ACC112 (cell line): Measurements from ENCODE around the gene GCN1.
"Not testable (repeated sequence)": the region's sequence is repeated elsewhere in the genome, so short reads cannot be mapped to it uniquely, and the experiment has no call there.

ENCODE experiments used
- H2AFZ ChIP-seq: fragments of 200-600 bp; sonication (generic); one replicate; pipeline ENCODE4 v1.6.0; 2017; ENCODE audit warnings: antibody characterized with exemption, low read length; ENCODE audit not compliant: unreplicated experiment
- H3K27ac ChIP-seq: fragments of 200-600 bp; sonication (generic); 2 replicates; pipeline ENCODE4 v1.5.1; 2014; ENCODE audit warnings: low read depth, mild to moderate bottlenecking, antibody characterized with exemption, low read length, moderate library complexity
- H3K27me3 ChIP-seq: fragments of 200-600 bp; sonication (generic); 2 replicates; pipeline ENCODE4 v1.6.1; 2014; ENCODE audit warnings: mild to moderate bottlenecking, antibody characterized with exemption, low read length, moderate library complexity, mixed read lengths; ENCODE audit not compliant: insufficient read depth
- H3K36me3 ChIP-seq: fragments of 200-600 bp; sonication (generic); 2 replicates; pipeline ENCODE4 v1.6.1; 2016; ENCODE audit warnings: mild to moderate bottlenecking, antibody characterized with exemption, low read length, moderate library complexity, mixed read lengths; ENCODE audit not compliant: insufficient read depth
- H3K4me1 ChIP-seq: fragments of 200-600 bp; sonication (generic); one replicate; pipeline ENCODE4 v1.6.1; 2016; ENCODE audit warnings: low read length, mixed read lengths; ENCODE audit not compliant: insufficient read depth, unreplicated experiment, control insufficient read depth
- H3K4me3 ChIP-seq: fragments of 200-600 bp; sonication (generic); 2 replicates; pipeline ENCODE4 v1.5.1; 2014; ENCODE audit warnings: mild to moderate bottlenecking, low read depth, low read length
- H3K79me2 ChIP-seq: fragments of 200-600 bp; sonication (generic); one replicate; pipeline ENCODE4 v1.6.0; 2016; ENCODE audit warnings: low read length; ENCODE audit not compliant: control insufficient read depth, unreplicated experiment, insufficient read depth

Gene GCN1

DNA sequence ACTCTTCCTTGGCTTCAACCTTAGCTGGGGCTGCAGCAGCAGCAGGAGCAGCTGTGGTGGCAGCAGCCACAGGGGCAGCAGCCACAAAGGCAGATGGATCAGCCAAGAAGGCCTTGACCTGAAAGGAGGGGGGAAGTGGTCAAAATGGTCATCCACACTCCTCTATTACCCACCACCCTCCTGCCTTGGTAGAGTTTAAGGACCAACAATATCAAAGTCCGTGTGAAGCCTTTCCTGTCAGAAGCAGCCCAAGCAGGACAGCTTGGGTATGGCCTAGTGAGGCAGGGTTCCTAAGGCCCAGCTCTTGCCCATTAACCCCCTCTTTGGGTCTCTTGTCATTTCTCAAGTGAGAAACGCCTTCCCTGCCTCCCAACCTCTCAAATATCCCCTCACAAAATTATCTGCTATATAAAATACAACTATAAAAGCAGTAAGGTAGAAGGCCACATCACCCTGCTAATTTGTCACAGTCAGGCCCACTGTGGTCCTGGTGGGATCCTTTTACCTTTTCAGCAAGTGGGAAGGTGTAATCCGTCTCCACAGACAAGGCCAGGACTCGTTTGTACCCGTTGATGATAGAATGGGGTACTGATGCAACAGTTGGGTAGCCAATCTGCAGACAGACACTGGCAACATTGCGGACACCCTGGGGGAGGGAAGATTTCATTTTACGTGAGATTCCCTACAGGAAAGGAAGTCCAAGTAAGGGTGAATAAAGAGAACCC is 2.5 kb upstream of the GCN1 start:
- H3K36me3 ChIP-seq, result peaks cover 28% of the 10 kb centered on the region
- H3K4me3 ChIP-seq, result peak overlapping the region; percentile 94; the same call in 1 of the 2 replicates
- H3K79me2 ChIP-seq, result peaks cover 77% of the 10 kb centered on the region
- peaks cover 46% of the 10 kb centered on the region for H3K4me1 ChIP-seq
- H2AFZ ChIP-seq, H3K27me3 ChIP-seq: not testable (repeated sequence)
- H3K27ac ChIP-seq, result peak overlapping the region; percentile 91

DNA sequence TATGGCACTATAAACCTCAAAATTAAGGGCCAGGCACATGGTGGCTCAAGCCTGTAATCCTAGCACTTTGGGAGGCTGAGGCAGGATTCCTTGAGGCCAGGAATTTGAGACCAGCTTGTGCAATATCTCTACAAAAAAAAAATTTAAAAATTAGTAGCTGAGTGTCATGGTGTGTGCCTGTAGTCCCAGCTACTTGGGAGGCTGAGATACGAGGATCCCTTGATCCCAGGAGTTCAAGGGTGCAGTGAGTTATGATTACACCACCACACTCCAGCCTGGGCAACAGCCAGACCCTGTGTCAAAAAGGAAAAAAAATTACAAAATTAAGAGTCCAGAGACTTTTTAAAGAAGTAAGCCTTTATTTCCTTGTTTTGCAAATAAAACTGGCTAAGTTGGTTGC is 1.8 kb upstream of the GCN1 start:
- H3K4me3 ChIP-seq, result no peak overlapping the region; the same call in 1 of the 2 replicates
- peak overlapping the region; percentile 91 for H3K27ac ChIP-seq
- H3K4me1 ChIP-seq, result peaks cover 46% of the 10 kb centered on the region
- peaks cover 28% of the 10 kb centered on the region for H3K36me3 ChIP-seq
- H2AFZ ChIP-seq, result no peak overlapping the region
- H3K79me2 ChIP-seq, result peaks cover 83% of the 10 kb centered on the region
- H3K27me3 ChIP-seq, result no peaks in the 10 kb centered on the region

DNA sequence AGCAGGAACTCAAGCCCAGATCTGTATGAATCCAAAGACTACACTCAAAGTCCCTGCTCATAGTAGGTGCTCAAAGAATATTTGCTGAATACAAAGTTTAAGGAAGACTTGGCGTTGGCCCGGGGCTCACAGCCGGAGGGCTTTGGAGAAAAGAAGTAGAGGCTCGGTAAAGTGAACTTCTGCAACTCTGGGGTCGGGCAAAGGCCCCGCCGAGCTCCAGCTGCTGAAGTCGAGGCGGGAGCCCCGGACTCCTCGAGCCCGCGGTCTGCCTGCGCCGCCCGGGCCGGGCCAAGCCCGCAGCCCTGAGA is 335 bp downstream of the GCN1 start:
- Histone ChIP-seq H3K4me3 (peak overlapping the region; percentile 86), H3K27ac (peak overlapping the region; percentile 91), H3K27me3 (no peaks in the 10 kb centered on the region), H3K36me3 (peaks cover 25% of the 10 kb centered on the region), H3K79me2 (peaks cover 85% of the 10 kb centered on the region), H3K4me1 (peaks cover 43% of the 10 kb centered on the region), H2AFZ (peak overlapping the region; percentile 68)

DNA sequence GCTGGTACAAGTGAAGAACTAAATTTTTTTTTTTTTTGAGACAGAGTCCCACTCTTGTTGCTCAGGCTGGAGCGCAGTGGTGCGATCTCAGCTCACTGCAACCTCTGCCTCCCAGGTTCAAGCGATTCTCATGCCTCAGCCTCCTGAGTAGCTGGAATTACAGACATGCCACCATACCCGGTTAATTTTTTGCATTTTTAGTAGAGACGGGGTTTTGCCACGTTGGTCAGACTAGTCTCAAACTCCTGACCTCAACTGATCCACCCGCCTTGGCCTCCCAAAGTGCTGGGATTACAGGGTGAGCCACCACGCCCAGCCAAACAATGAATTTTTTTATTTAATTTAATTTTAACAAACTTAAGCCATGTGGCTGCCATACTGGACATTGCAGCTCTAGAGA is 1.2 kb downstream of the GCN1 start:
- H3K4me1 ChIP-seq, result peaks cover 34% of the 10 kb centered on the region
- peaks cover 79% of the 10 kb centered on the region for H3K79me2 ChIP-seq
- H3K36me3 ChIP-seq, result peaks cover 16% of the 10 kb centered on the region
- not testable (repeated sequence) for H2AFZ ChIP-seq, H3K27ac ChIP-seq, H3K27me3 ChIP-seq
- peak overlapping the region; percentile 86 for H3K4me3 ChIP-seq

DNA sequence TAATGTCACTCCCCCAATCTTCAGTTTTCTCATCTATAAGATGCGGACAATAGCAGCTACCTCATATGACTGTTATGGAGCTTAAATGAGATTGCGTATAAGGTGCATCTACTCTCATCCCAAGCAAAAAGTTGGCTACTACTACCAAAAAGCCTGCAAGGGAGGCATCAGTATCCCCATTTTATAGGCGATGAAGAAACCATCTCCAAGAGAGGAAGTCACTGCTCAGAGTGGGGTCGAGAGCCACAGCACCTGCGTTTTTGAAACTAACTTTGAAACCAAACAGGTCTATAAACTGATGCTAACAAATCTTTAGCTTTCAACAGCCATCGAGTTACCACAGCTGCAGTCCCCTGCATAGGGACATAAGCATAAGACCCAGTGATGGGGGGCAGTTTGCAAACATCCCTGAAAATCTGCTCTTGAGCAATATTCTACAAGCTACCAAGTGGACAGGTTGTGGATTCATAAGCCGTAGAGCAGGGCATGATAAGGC is 3.5 kb downstream of the GCN1 start:
- Histone ChIP-seq H3K4me3 (no peak overlapping the region), H3K79me2 (peaks cover 79% of the 10 kb centered on the region), H3K27me3 (no peaks in the 10 kb centered on the region), H2AFZ (no peak overlapping the region), H3K36me3 (peaks cover 9% of the 10 kb centered on the region), H3K4me1 (peaks cover 15% of the 10 kb centered on the region), H3K27ac (no peak overlapping the region)

DNA sequence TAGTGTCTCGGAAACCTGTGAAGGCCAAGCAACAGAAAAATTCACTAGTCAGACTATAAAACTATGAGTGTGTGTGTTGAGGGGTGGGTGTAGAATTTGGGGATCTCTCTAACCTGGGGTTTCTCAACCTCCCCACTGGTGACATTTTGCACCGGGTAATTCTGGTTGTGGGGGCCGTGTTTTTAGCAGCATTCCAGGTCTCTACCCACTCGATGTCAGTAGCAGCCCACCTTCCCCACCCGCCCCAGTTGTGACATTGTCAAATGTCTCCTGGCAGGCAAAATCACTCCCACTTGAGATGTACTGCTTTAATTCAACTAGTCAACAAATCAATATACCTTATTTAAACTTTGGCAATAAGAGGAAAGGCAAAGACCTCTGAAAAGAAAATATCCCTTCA is 4.1 kb downstream of the GCN1 start:
- no peak overlapping the region for H3K4me3 ChIP-seq
- H3K79me2 ChIP-seq, result peaks cover 74% of the 10 kb centered on the region
- peaks cover 8% of the 10 kb centered on the region for H3K4me1 ChIP-seq
- no peak overlapping the region for H2AFZ ChIP-seq
- peaks cover 6% of the 10 kb centered on the region for H3K36me3 ChIP-seq
- H3K27ac ChIP-seq, result no peak overlapping the region
- H3K27me3 ChIP-seq, result no peaks in the 10 kb centered on the region

DNA sequence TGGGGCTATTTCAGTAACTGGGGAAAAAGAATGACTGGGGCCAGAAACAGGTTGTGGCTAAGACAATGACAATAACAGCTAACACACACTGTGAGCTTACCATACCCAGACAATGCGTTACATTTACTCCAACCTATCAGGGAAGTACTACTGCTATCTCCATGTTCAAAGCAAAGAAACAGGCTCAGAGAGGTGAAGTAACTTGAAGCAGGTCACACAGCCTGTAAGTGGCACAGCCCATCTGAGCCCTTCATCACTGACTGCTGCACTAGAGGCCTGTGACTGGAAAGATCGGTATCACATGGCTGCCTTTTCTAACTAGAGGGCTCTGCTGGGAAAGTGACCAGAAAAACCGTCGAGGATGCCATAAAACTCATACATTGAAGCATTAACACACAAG is 7.9 kb downstream of the GCN1 start:
- Histone ChIP-seq H3K27ac (no peak overlapping the region), H2AFZ (no peak overlapping the region), H3K4me1 (peaks cover 32% of the 10 kb centered on the region), H3K27me3 (no peaks in the 10 kb centered on the region), H3K4me3 (no peak overlapping the region), H3K36me3 (peaks cover 19% of the 10 kb centered on the region), H3K79me2 (peaks cover 54% of the 10 kb centered on the region)

DNA sequence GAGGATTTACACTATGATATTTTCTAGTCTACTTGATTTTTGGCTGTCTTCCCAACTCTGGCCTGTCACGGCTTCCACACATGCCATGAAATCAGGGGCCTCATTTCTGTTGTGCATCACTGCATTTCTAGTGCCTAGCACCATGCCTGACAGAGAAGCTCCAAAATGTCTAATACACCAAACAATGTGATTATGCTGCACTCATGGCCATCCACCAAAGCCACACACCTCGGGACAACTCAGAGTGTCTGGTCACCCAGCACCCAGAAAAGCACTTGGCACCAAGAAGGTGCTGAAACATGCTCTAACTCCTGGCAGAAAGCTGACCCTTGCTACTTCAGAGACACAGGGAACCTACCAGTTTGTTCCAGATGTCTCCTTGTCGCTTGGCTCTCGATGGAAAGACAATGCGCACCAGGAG is 11.3 kb downstream of the GCN1 start:
- H2AFZ ChIP-seq, result no peak overlapping the region
- peaks cover 32% of the 10 kb centered on the region for H3K4me1 ChIP-seq
- peaks cover 42% of the 10 kb centered on the region for H3K79me2 ChIP-seq
- peak overlapping the region; percentile 69 for H3K27ac ChIP-seq
- no peaks in the 10 kb centered on the region for H3K27me3 ChIP-seq
- peaks cover 27% of the 10 kb centered on the region; the same call in 1 of the 2 replicates for H3K36me3 ChIP-seq
- H3K4me3 ChIP-seq, result no peak overlapping the region

DNA sequence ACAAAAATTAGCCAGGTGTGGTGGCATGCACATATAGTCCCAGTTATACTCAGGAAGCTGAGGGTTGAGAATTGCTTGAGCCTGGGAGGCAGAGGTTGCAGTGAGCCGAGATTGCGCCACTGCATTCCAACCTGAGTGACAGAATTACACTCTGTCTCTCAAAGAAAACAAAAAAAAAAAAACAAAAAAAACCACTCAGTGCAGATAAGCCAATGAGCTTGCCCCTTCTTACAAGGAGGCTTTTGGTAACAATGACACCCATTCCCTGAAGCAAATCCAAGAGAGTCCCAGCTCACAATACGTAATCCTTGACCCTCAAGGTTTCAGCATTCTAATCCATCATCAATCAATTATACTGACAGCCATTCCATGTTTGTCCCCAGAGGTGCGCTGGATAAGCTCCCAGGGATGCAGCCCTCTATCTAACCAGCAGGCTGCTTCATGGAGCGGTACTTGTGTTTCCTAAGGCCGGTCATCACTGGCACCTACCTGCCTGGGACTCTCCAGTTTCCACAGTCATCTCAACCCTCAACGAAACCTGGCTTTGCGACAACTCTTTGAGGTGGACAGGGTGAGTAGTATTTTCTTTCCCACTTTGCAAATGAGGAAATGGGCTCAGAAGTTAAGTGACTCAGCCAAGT is 12.4 kb downstream of the GCN1 start:
- H3K36me3 ChIP-seq, result peaks cover 36% of the 10 kb centered on the region
- peak overlapping the region; percentile 69 for H3K27ac ChIP-seq
- no peak overlapping the region for H3K4me3 ChIP-seq

DNA sequence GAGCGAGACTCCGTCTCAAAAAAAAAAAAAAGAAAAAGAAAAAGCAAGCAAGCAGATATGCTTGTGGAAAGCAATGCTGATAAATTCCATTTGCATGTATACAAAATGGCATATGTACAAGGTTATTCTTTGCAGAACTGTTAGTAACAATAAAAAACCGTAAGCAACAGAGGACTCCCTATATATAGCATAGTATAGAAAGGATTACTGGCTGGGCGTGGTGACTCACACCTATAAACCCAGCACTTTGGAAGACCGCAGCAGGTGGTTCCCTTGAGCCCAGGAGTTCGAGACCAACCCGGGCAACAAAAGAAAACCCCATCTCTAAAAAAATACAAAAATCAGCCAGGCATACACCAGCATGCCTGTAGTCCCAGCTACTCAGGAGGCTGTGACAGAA is 13.5 kb downstream of the GCN1 start:
- Histone ChIP-seq H3K27me3 (no peaks in the 10 kb centered on the region), H3K36me3 (peaks cover 44% of the 10 kb centered on the region), H3K27ac (no peak overlapping the region), H3K79me2 (peaks cover 32% of the 10 kb centered on the region), H3K4me1 (peaks cover 32% of the 10 kb centered on the region), H2AFZ (no peak overlapping the region), H3K4me3 (no peak overlapping the region)

More for the DNA sequence above, 12.4 kb downstream of the GCN1 start:
- no peak overlapping the region for H2AFZ ChIP-seq
- no peaks in the 10 kb centered on the region for H3K27me3 ChIP-seq
- H3K4me1 ChIP-seq, result peaks cover 32% of the 10 kb centered on the region
- H3K79me2 ChIP-seq, result peaks cover 37% of the 10 kb centered on the region

DNA sequence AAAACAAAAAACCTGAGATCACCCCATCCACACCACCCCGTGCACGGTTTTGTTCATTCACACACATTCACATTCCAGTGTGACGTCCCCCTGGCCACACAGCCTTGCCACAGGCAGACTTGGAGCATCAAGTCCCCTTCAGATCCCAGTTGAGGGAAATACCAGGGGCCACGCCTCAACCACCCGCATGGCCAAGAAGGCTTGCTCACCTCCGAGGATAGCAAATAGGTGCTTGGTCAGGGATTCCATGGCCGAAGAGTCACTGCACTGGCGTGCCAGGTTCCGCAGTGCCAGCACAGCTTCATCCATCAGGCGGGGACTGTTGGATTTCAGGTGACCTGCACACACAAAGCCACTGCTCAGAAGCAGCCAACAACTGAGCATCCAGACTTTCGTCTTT is 19.0 kb downstream of the GCN1 start:
- Histone ChIP-seq H3K36me3 (peaks cover 62% of the 10 kb centered on the region), H3K4me1 (no peaks in the 10 kb centered on the region), H3K4me3 (no peak overlapping the region), H3K27ac (no peak overlapping the region), H3K27me3 (no peaks in the 10 kb centered on the region), H3K79me2 (peaks cover 18% of the 10 kb centered on the region), H2AFZ (no peak overlapping the region)
